H1 (cell line): ENCODE measurements around the gene CEP350. TPM values are rescaled to one million over a fixed set of nuclear protein-coding genes. Genes with fewer than 3 reads are reported as not detected.

ENCODE experiments used
- CTCF ChIA-PET: fragments of 300-600 bp; sonication (Branson Sonifier 250); formaldehyde crosslinking; loops from one replicate; lab custom pipeline; 2021; ENCODE audit not compliant: partially characterized antibody; lab: Charles Lee
- POLR2A ChIA-PET: fragments of 300-600 bp; sonication (Branson Sonifier 250); formaldehyde crosslinking; loops from one replicate; lab custom pipeline; 2021; ENCODE audit warnings: inconsistent platforms; ENCODE audit not compliant: partially characterized antibody; lab: Charles Lee
- DNase-seq, 2 experiments: peaks; one replicate each; pipeline versions ENCODE4 v3.0.0 to v3.0.0-alpha.2; 2010 to 2022; ENCODE audit warnings: low spot score in 2 of 2, low read depth in 1 of 2, mixed read lengths in 1 of 2
- FAIRE-seq: peaks from 2 replicates; lab custom pipeline; 2011; peaks lifted over from hg19 to GRCh38; lab: Jason Lieb, UNC
- H2AFZ ChIP-seq: 2 replicates; pipeline ENCODE4 v1.8.1; 2012; ENCODE audit warnings: low read length, inconsistent platforms
- H2AK5ac ChIP-seq: 2 replicates; pipeline ENCODE4 v1.6.1; 2013; ENCODE audit warnings: low read depth, low read length
- H2BK120ac ChIP-seq: replicated peaks from 2 replicates; pipeline ENCODE3; 2013; ENCODE audit warnings: low read depth, low read length, inconsistent platforms
- H2BK12ac ChIP-seq: 2 replicates; pipeline ENCODE4 v1.6.1; 2013; ENCODE audit warnings: low read depth, low read length
- H2BK15ac ChIP-seq: 2 replicates; pipeline ENCODE4 v1.6.1; 2013; ENCODE audit warnings: low read length
- H2BK20ac ChIP-seq: 2 replicates; pipeline ENCODE4 v1.6.1; 2013; ENCODE audit warnings: low read length
- H2BK5ac ChIP-seq: 2 replicates; pipeline ENCODE4 v1.6.1; 2013; ENCODE audit warnings: low read depth, low read length
- H3K14ac ChIP-seq: 2 replicates; pipeline ENCODE4 v1.6.1; 2013; ENCODE audit warnings: inconsistent platforms; ENCODE audit not compliant: insufficient read length
- H3K18ac ChIP-seq: 2 replicates; pipeline ENCODE4 v1.6.1; 2013; ENCODE audit warnings: low read length; ENCODE audit errors: extremely low read depth
- H3K23ac ChIP-seq: 2 replicates; pipeline ENCODE4 v1.6.1; 2013; ENCODE audit warnings: inconsistent platforms; ENCODE audit not compliant: insufficient read length
- H3K23me2 ChIP-seq: 2 replicates; pipeline ENCODE4 v1.6.1; 2013; ENCODE audit warnings: low read depth, low read length
- H3K27ac ChIP-seq: 2 replicates; pipeline ENCODE4 v1.6.1; 2011; ENCODE audit warnings: low read depth, low read length, inconsistent platforms
- H3K27me3 ChIP-seq, 4 experiments: replicated peaks in 1 of 4; 1 replicate in 1 of 4; 2 replicates in 3 of 4; pipeline versions ENCODE4 v1.6.1 to v1.8.1; 2011 to 2013; ENCODE audit warnings: low read length in 3 of 4, mild to moderate bottlenecking in 3 of 4, inconsistent platforms in 2 of 4, mixed read lengths in 2 of 4, moderate library complexity in 1 of 4; ENCODE audit not compliant: control insufficient read depth in 3 of 4, insufficient read depth in 3 of 4; ENCODE audit errors: extremely low read depth in 1 of 4
- H3K36me3 ChIP-seq, 4 experiments: 2 replicates each; pipeline versions ENCODE4 v1.6.1 to v1.8.1; 2011 to 2013; ENCODE audit warnings: mild to moderate bottlenecking in 4 of 4, low read length in 3 of 4, moderate library complexity in 2 of 4, control low read depth in 1 of 4, inconsistent platforms in 1 of 4; ENCODE audit not compliant: insufficient read depth in 4 of 4, control insufficient read depth in 2 of 4
- H3K4ac ChIP-seq: replicated peaks from 2 replicates; pipeline ENCODE3; 2013; ENCODE audit warnings: low read length, low read depth, mixed read lengths, inconsistent platforms; ENCODE audit not compliant: insufficient read length
- H3K4me1 ChIP-seq, 4 experiments: replicated peaks in 1 of 4; 1 replicate in 1 of 4; 2 replicates in 3 of 4; pipeline versions ENCODE4 v1.6.1 to v1.8.1; 2011 to 2013; ENCODE audit warnings: low read length in 3 of 4, inconsistent platforms in 2 of 4, mixed read lengths in 1 of 4; ENCODE audit not compliant: insufficient read depth in 4 of 4, control insufficient read depth in 3 of 4
- H3K4me2 ChIP-seq, 2 experiments: 2 replicates each; pipeline versions ENCODE4 v1.6.1 to v1.8.1; 2011 to 2013; ENCODE audit warnings: low read depth in 2 of 2, low read length in 2 of 2, control low read depth in 1 of 2, inconsistent platforms in 1 of 2, mild to moderate bottlenecking in 1 of 2; ENCODE audit not compliant: insufficient read depth in 1 of 2
- H3K4me3 ChIP-seq, 4 experiments: fragments of 200-600, 300-600 bp in 1 of 4; sonication (generic), shearing (Covaris generic), sonication (Bioruptor Twin) in 1 of 4; 2 replicates each; pipeline versions ENCODE4 v1.5.1 to v1.8.1; 2011 to 2016; ENCODE audit warnings: low read length in 4 of 4, low read depth in 3 of 4, control low read depth in 2 of 4, inconsistent platforms in 2 of 4, mild to moderate bottlenecking in 2 of 4, mixed read lengths in 1 of 4, moderate library complexity in 1 of 4; ENCODE audit not compliant: insufficient read depth in 2 of 4; ENCODE audit errors: extremely low read depth in 1 of 4
- H3K56ac ChIP-seq: replicated peaks from 2 replicates; pipeline ENCODE3; 2013; ENCODE audit warnings: low read depth, mild to moderate bottlenecking, mixed read lengths, low read length, inconsistent platforms; ENCODE audit not compliant: insufficient read length
- H3K79me1 ChIP-seq: 2 replicates; pipeline ENCODE4 v1.6.1; 2013; ENCODE audit warnings: low read depth, low read length, control low read depth
- H3K79me2 ChIP-seq, 2 experiments: 2 replicates each; pipeline versions ENCODE4 v1.6.1 to v1.8.1; 2012 to 2013; ENCODE audit warnings: low read length in 2 of 2, mild to moderate bottlenecking in 2 of 2, inconsistent platforms in 1 of 2; ENCODE audit not compliant: insufficient read depth in 2 of 2, control insufficient read depth in 1 of 2
- H3K9ac ChIP-seq, 4 experiments: replicated peaks in 1 of 4; 1 replicate in 1 of 4; 2 replicates in 3 of 4; pipeline versions ENCODE4 v1.6.1 to v1.8.1; 2011 to 2013; ENCODE audit warnings: low read depth in 3 of 4, low read length in 3 of 4, control low read depth in 2 of 4, mild to moderate bottlenecking in 2 of 4, moderate library complexity in 2 of 4, inconsistent platforms in 1 of 4; ENCODE audit errors: extremely low read depth in 1 of 4
- H3K9me3 ChIP-seq, 2 experiments: 2 replicates each; pipeline versions ENCODE4 v1.6.1 to v1.8.1; 2012 to 2013; ENCODE audit warnings: mild to moderate bottlenecking in 2 of 2, moderate library complexity in 2 of 2, control low read depth in 1 of 2, inconsistent platforms in 1 of 2, low read depth in 1 of 2, low read length in 1 of 2, mixed read lengths in 1 of 2; ENCODE audit not compliant: insufficient read depth in 2 of 2
- H4K20me1 ChIP-seq, 2 experiments: replicated peaks in 1 of 2; 2 replicates each; pipeline versions ENCODE3 to v1.8.1; 2011 to 2013; ENCODE audit warnings: inconsistent platforms in 2 of 2, low read length in 2 of 2, mild to moderate bottlenecking in 1 of 2; ENCODE audit not compliant: insufficient read depth in 2 of 2, control insufficient read depth in 1 of 2
- H4K5ac ChIP-seq: 2 replicates; pipeline ENCODE4 v1.6.1; 2013; ENCODE audit warnings: low read length, low read depth, mixed read lengths, inconsistent platforms; ENCODE audit not compliant: insufficient read length
- H4K8ac ChIP-seq: 2 replicates; pipeline ENCODE4 v1.8.0; 2013; ENCODE audit warnings: mild to moderate bottlenecking, moderate library complexity, low read length, inconsistent platforms; ENCODE audit not compliant: insufficient read depth; ENCODE audit errors: extremely low read depth
- H4K91ac ChIP-seq: replicated peaks from 2 replicates; pipeline ENCODE3; 2013; ENCODE audit warnings: low read length, mixed read lengths, inconsistent platforms; ENCODE audit not compliant: insufficient read length
- CHD1 ChIP-seq: IDR thresholded peaks from 2 replicates; pipeline ENCODE4 v1.6.1; 2012; ENCODE audit warnings: low read depth, low read length, improper control_type of control experiment
- EZH2 ChIP-seq: fragments of 200-600 bp; sonication (generic); IDR thresholded peaks from 2 replicates; pipeline ENCODE4 v1.7.1; 2012; ENCODE audit warnings: low read depth, mild to moderate bottlenecking, moderate library complexity, low read length, inconsistent platforms; ENCODE audit not compliant: severe bottlenecking
- GABPA ChIP-seq: IDR thresholded peaks from 2 replicates; pipeline ENCODE4 v1.6.1; 2011; ENCODE audit warnings: mild to moderate bottlenecking, low read length, moderate library complexity, borderline replicate concordance; ENCODE audit not compliant: insufficient read depth
- POU5F1 ChIP-seq: IDR thresholded peaks from 2 replicates; pipeline ENCODE4 v1.6.1; 2011; ENCODE audit warnings: low read depth, mild to moderate bottlenecking, low read length, moderate library complexity
- SIX5 ChIP-seq: IDR thresholded peaks from 2 replicates; pipeline ENCODE4 v1.6.1; 2011; ENCODE audit warnings: mild to moderate bottlenecking, low read depth, low read length
- SP1 ChIP-seq: IDR thresholded peaks from 2 replicates; pipeline ENCODE4 v1.6.1; 2011; ENCODE audit warnings: low read depth, low read length
- SP2 ChIP-seq: IDR thresholded peaks from 2 replicates; pipeline ENCODE4 v1.6.1; 2012; ENCODE audit warnings: mild to moderate bottlenecking, low read length, inconsistent platforms
- TAF7 ChIP-seq: optimal IDR thresholded peaks from 2 replicates; pipeline ENCODE3; 2011; ENCODE audit warnings: low read depth, mild to moderate bottlenecking, inconsistent platforms, low read length, moderate library complexity, borderline replicate concordance
- WGBS, 2 experiments: shearing (Covaris generic) in 1 of 2; methylation state at CpG; one replicate each; pipeline versions ENCODE4 v1.1.6 to v1.1.7; 2013 to 2015; ENCODE audit warnings: low lambda C conversion rate in 2 of 2, mixed read lengths in 2 of 2, inconsistent platforms in 1 of 2, low coverage in 1 of 2, missing lambda C conversion rate in 1 of 2; ENCODE audit not compliant: insufficient replicate concordance in 2 of 2, insufficient coverage in 1 of 2, insufficient read length in 1 of 2; ENCODE audit errors: extremely low coverage in 1 of 2, missing lambda C conversion rate in 1 of 2; 5-methylcytosine and 5-hydroxymethylcytosine counted together
- polyA plus RNA-seq, 7 experiments: library from polyadenylated mRNA; depleted of rRNA in 3 of 7; stranded (reverse) in 5 of 7; unstranded in 2 of 7; fragments of >200 nt in 5 of 7; fragments of 200-250 nt in 2 of 7; gene quantifications; 1 replicate in 5 of 7; 2 replicates in 1 of 7; 4 replicates in 1 of 7; pipeline versions ENCODE4 v1.2.1 to v1.2.3, GENCODE V29; 2011 to 2013; ENCODE audit warnings: missing spikeins in 2 of 7, mixed read lengths in 2 of 7
- total RNA-seq: library from RNA; stranded (reverse); fragmentation: NEBNext Ultra II Directional; extraction: Animal tissue kit (Norgen Biotek cat#: 25700); gene quantifications from 2 replicates; pipeline ENCODE4 v1.2.1, GENCODE V29; 2021
- TF ChIP-seq, protein P1 (sequence below): IDR thresholded peaks from 2 replicates; pipeline ENCODE4 v1.6.1; 2011; ENCODE audit warnings: low read length, improper control_type of control experiment
- TF ChIP-seq, protein P2 (sequence below), 3 experiments: IDR thresholded peaks; 1 replicate in 2 of 3; 2 replicates in 1 of 3; pipeline versions ENCODE4 v1.5.1 to v1.6.1; 2011; ENCODE audit warnings: low read length in 3 of 3, mild to moderate bottlenecking in 3 of 3, inconsistent platforms in 2 of 3, low read depth in 1 of 3, moderate library complexity in 1 of 3; ENCODE audit not compliant: insufficient read depth in 1 of 3; ENCODE audit errors: control extremely low read depth in 1 of 3

Gene CEP350
- total and polyA plus RNA-seq, 2 of the 8 experiments (the other 6 are each of a cell fraction or from before 2014, with no cell fraction given): 5.6 to 39.4 TPM

DNA sequence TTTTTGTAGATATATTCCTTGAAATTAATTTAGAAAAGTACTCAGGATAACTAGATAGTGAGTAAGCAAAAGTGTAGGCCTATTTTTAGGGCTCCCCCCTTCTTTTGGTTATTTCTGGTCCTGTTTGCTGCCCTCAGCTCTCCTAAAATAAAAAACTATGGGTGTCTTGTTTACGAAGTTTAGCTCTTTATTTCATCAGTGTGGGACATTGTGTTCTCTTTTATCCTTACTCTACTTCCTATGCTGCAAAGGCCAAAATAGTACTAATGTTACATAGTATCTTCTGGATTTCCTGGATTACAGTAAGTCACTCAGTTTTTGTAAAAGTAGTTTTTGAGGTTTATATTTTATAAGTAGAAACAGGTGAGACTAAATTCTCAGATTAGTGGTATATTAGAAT, 15.4 kb downstream of the CEP350 start:
- FAIRE-seq: no peak
- Histone ChIP-seq H3K79me2 (peaks cover 0 to 91% of the 10 kb centered on the region in 2 experiments; a peak in 3 of 4 replicates), H3K4me3 (no peak overlapping the region), H2AK5ac (no peak overlapping the region), H2BK5ac (no peak overlapping the region), H3K23ac (no peak overlapping the region), H3K18ac (no peak overlapping the region), H3K14ac (no peak overlapping the region), H3K9me3 (no peaks in the 10 kb centered on the region), H3K4me1 (no peaks in the 10 kb centered on the region), H3K56ac (no peak overlapping the region), H3K79me1 (peaks cover 2% of the 10 kb centered on the region), H2BK20ac (no peak overlapping the region), H4K5ac (no peak overlapping the region), H2BK120ac (no peak overlapping the region), H3K9ac (no peak overlapping the region), H2BK15ac (no peak overlapping the region), H2AFZ (no peak overlapping the region), H3K27ac (no peak overlapping the region), H3K4ac (no peak overlapping the region), H4K20me1 (peaks cover 0 to 4% of the 10 kb centered on the region in 2 experiments), H2BK12ac (no peak overlapping the region), H3K27me3 (no peaks in the 10 kb centered on the region), H3K23me2 (no peaks in the 10 kb centered on the region; the same call in 1 of the 2 replicates), H3K36me3 (no peaks in the 10 kb centered on the region; a peak in 1 of 8 replicates), H4K8ac (no peak overlapping the region), H3K4me2 (no peak overlapping the region), H4K91ac (no peak overlapping the region)
- CTCF ChIA-PET: interaction anchor here (0.6 kb wide), 1 partner anchor 218 kb away, joined by 3 read pairs; no protein-coding TSS in a partner anchor
- POLR2A ChIA-PET: interaction anchor here (1.5 kb wide), 1 partner anchor 15 kb away, joined by 5 read pairs; the partner anchor contains the start of gene CEP350
- DNase-seq: no peak
- TF ChIP-seq, protein P1, sequence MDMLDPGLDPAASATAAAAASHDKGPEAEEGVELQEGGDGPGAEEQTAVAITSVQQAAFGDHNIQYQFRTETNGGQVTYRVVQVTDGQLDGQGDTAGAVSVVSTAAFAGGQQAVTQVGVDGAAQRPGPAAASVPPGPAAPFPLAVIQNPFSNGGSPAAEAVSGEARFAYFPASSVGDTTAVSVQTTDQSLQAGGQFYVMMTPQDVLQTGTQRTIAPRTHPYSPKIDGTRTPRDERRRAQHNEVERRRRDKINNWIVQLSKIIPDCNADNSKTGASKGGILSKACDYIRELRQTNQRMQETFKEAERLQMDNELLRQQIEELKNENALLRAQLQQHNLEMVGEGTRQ: no peak
- TF ChIP-seq SIX5 (no peak), SP1 (no peak), POU5F1 (no peak), TAF7 (no peak), CHD1 (no peak), EZH2 (no peak), GABPA (no peak), SP2 (no peak)
- TF ChIP-seq, protein P2, sequence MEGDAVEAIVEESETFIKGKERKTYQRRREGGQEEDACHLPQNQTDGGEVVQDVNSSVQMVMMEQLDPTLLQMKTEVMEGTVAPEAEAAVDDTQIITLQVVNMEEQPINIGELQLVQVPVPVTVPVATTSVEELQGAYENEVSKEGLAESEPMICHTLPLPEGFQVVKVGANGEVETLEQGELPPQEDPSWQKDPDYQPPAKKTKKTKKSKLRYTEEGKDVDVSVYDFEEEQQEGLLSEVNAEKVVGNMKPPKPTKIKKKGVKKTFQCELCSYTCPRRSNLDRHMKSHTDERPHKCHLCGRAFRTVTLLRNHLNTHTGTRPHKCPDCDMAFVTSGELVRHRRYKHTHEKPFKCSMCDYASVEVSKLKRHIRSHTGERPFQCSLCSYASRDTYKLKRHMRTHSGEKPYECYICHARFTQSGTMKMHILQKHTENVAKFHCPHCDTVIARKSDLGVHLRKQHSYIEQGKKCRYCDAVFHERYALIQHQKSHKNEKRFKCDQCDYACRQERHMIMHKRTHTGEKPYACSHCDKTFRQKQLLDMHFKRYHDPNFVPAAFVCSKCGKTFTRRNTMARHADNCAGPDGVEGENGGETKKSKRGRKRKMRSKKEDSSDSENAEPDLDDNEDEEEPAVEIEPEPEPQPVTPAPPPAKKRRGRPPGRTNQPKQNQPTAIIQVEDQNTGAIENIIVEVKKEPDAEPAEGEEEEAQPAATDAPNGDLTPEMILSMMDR (IDR thresholded peaks at IDR 0.05; ENCODE audit: control extremely low read depth in 1 of 3, insufficient read depth in 1 of 3, low read depth in 1 of 3, low read length in 3 of 3): no peak
- 87% methylated on average over 1 of the region's 1 CpG; no CpG with 5 or more reads in 1 of the 2 experiments for WGBS, 2 experiments
